Dermis microvascular lymphatic vessel endothelial cell (primary cell): ENCODE data around the gene PRR5L. TPM values are rescaled to one million over a fixed set of nuclear protein-coding genes. Genes with fewer than 3 reads are reported as not detected.

ENCODE experiments used
- DNase-seq, 2 donors: peaks; one replicate each; pipeline versions ENCODE4 v3.0.0 to v3.0.0-alpha.2; 2010; ENCODE audit warnings: low read depth in 2 of 2
- total RNA-seq: library from RNA; depleted of rRNA; stranded (reverse); fragments of >200 nt; gene quantifications from 2 replicates; pipeline ENCODE4 v1.2.1, GENCODE V29; 2014

The PRR5L gene
- total RNA-seq, 1 donor from 2014 or later = 5.4 TPM

GRCh38 chr11:36400766-36401455, 104.8 kb downstream of the PRR5L start:
- DNase-seq = no peak

GRCh38 chr11:36402568-36403170, 106.6 kb downstream of the PRR5L start:
- DNase-seq = peak in 1 of 2 donors; percentile 36

GRCh38 chr11:36403661-36404060, 107.6 kb downstream of the PRR5L start:
- no peak for DNase-seq

- DNase-seq = peak in 1 of 2 donors; percentile 49
Observed at GRCh38 chr11:36404831-36405230, 108.7 kb downstream of the PRR5L start.

- DNase-seq = no peak
Observed at GRCh38 chr11:36405585-36406367, 109.7 kb downstream of the PRR5L start.

GRCh38 chr11:36407356-36407755, 111.3 kb downstream of the PRR5L start:
- DNase-seq = no peak

GRCh38 chr11:36408498-36409136, 112.5 kb downstream of the PRR5L start:
- DNase-seq = no peak

- DNase-seq = peak in 1 of 2 donors; percentile 65
Observed at GRCh38 chr11:36409152-36409816, 113.2 kb downstream of the PRR5L start.

- peak in 1 of 2 donors; percentile 69 for DNase-seq
Observed at GRCh38 chr11:36411202-36411640, 115.1 kb downstream of the PRR5L start.

- no peak for DNase-seq
Observed at GRCh38 chr11:36412781-36413383, 116.8 kb downstream of the PRR5L start.

- DNase-seq = no peak
Observed at GRCh38 chr11:36417154-36417553, 121.1 kb downstream of the PRR5L start.

GRCh38 chr11:36419791-36420424, 123.8 kb downstream of the PRR5L start:
- DNase-seq = no peak

- DNase-seq = no peak
Observed at GRCh38 chr11:36421546-36422155, 125.6 kb downstream of the PRR5L start.

- peak in 1 of 2 donors; percentile 26 for DNase-seq
Observed at GRCh38 chr11:36425561-36426081, 129.5 kb downstream of the PRR5L start.

GRCh38 chr11:36426226-36426848, 130.2 kb downstream of the PRR5L start:
- no peak for DNase-seq

GRCh38 chr11:36427079-36427478, 131.0 kb downstream of the PRR5L start:
- no peak for DNase-seq

GRCh38 chr11:36427876-36428275, 131.8 kb downstream of the PRR5L start:
- no peak for DNase-seq

GRCh38 chr11:36431429-36432092, 135.5 kb downstream of the PRR5L start:
- DNase-seq = peak in 1 of 2 donors; percentile 89

GRCh38 chr11:36432093-36432469, 136.0 kb downstream of the PRR5L start:
- DNase-seq = no peak
